GM13977 (cell line): ENCODE results near the gene PIGL.

ENCODE experiments used
- DNase-seq: peaks from one replicate; pipeline ENCODE4 v3.0.0; 2012; ENCODE audit warnings: low spot score
- in situ Hi-C: fragments of 300-500 bp; cut with MboI; formaldehyde crosslinking; loops from one replicate; pipeline ENCODE4 v1.12.0; 2022; ENCODE audit warnings: low sequenced_read_pairs, low pct_unique_long_range_greater_than_20kb, mixed read lengths, inconsistent platforms; ENCODE audit not compliant: unreplicated experiment
- TF ChIP-seq, protein P1 (sequence below): IDR thresholded peaks from 2 replicates; pipeline ENCODE4 v1.5.1; 2012; ENCODE audit warnings: mild to moderate bottlenecking, control low read depth; ENCODE audit not compliant: insufficient read depth; ENCODE audit errors: extremely low read depth, missing control alignments

PIGL gene

GRCh38 chr17:16371742-16372141 lies 154.7 kb downstream of the PIGL start:
- TF ChIP-seq, protein P1, sequence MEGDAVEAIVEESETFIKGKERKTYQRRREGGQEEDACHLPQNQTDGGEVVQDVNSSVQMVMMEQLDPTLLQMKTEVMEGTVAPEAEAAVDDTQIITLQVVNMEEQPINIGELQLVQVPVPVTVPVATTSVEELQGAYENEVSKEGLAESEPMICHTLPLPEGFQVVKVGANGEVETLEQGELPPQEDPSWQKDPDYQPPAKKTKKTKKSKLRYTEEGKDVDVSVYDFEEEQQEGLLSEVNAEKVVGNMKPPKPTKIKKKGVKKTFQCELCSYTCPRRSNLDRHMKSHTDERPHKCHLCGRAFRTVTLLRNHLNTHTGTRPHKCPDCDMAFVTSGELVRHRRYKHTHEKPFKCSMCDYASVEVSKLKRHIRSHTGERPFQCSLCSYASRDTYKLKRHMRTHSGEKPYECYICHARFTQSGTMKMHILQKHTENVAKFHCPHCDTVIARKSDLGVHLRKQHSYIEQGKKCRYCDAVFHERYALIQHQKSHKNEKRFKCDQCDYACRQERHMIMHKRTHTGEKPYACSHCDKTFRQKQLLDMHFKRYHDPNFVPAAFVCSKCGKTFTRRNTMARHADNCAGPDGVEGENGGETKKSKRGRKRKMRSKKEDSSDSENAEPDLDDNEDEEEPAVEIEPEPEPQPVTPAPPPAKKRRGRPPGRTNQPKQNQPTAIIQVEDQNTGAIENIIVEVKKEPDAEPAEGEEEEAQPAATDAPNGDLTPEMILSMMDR, result no peak
- in situ Hi-C loops, result no loop called here
- no peak for DNase-seq

- no peak for DNase-seq
- in situ Hi-C loops, result no loop called here
- TF ChIP-seq, protein P1, result no peak
Observed at GRCh38 chr17:16374146-16374938, 157.3 kb downstream of the PIGL start.
